CD14-positive monocyte (primary cell): Measurements from ENCODE around the gene C13orf46. TPM values are rescaled to one million over a fixed set of nuclear protein-coding genes. Genes with fewer than 3 reads are reported as not detected.

ENCODE experiments used
- DNase-seq, 3 donors: peaks; one replicate each; pipeline ENCODE4 v3.0.0-alpha.2; 2011 to 2022
- H2AFZ ChIP-seq: 2 replicates; pipeline ENCODE4 v1.6.0; 2012; ENCODE audit warnings: mild to moderate bottlenecking, low read depth, low read length, inconsistent platforms; ENCODE audit not compliant: insufficient read depth, poor library complexity, severe bottlenecking
- H3K27ac ChIP-seq, 2 donors: 1 replicate in 1 of 2; 2 replicates in 1 of 2; pipeline ENCODE4 v1.5.1; 2012 to 2013; ENCODE audit warnings: low read length in 2 of 2, control low read depth in 1 of 2, inconsistent platforms in 1 of 2, low read depth in 1 of 2, mild to moderate bottlenecking in 1 of 2
- H3K27me3 ChIP-seq, 2 donors: one replicate each; pipeline versions ENCODE4 v1.6.0 to v1.6.1; 2011 to 2013; ENCODE audit warnings: low read length in 2 of 2; ENCODE audit not compliant: control insufficient read depth in 2 of 2, insufficient read depth in 2 of 2
- H3K36me3 ChIP-seq, 2 donors: replicated peaks in 1 of 2; 1 replicate in 1 of 2; 2 replicates in 1 of 2; pipeline versions ENCODE4 v1.5.1 to v1.6.1; 2012 to 2013; ENCODE audit warnings: low read length in 2 of 2, control low read depth in 1 of 2, inconsistent platforms in 1 of 2, mild to moderate bottlenecking in 1 of 2; ENCODE audit not compliant: insufficient read depth in 2 of 2, control insufficient read depth in 1 of 2
- H3K4me1 ChIP-seq, 2 donors: 1 replicate in 1 of 2; 2 replicates in 1 of 2; pipeline versions ENCODE4 v1.5.1 to v1.6.1; 2012 to 2013; ENCODE audit warnings: low read length in 2 of 2, control low read depth in 1 of 2, inconsistent platforms in 1 of 2, mild to moderate bottlenecking in 1 of 2, moderate library complexity in 1 of 2; ENCODE audit not compliant: insufficient read depth in 2 of 2, control insufficient read depth in 1 of 2
- H3K4me2 ChIP-seq: replicated peaks from 2 replicates; pipeline ENCODE3; 2012; ENCODE audit warnings: low read length, moderate library complexity, mild to moderate bottlenecking; ENCODE audit not compliant: poor library complexity, severe bottlenecking; ENCODE audit errors: extremely low read depth
- H3K4me3 ChIP-seq, 3 experiments: fragments of 200-600 bp in 1 of 3; sonication (generic) in 1 of 3; replicated peaks in 1 of 3; 1 replicate in 2 of 3; 2 replicates in 1 of 3; pipeline ENCODE4 v1.5.1; 2011 to 2013; ENCODE audit warnings: low read length in 3 of 3, mild to moderate bottlenecking in 3 of 3, control low read depth in 2 of 3, low read depth in 2 of 3, inconsistent platforms in 1 of 3, moderate library complexity in 1 of 3
- H3K79me2 ChIP-seq: 2 replicates; pipeline ENCODE4 v1.6.0; 2012; ENCODE audit warnings: mild to moderate bottlenecking, control low read depth, inconsistent platforms, low read length, moderate library complexity; ENCODE audit not compliant: insufficient read depth
- H3K9ac ChIP-seq: 2 replicates; pipeline ENCODE4 v1.6.0; 2017; ENCODE audit warnings: low read length, mild to moderate bottlenecking; ENCODE audit not compliant: insufficient read depth, poor library complexity, severe bottlenecking
- H3K9me3 ChIP-seq, 2 donors: replicated peaks in 1 of 2; 1 replicate in 1 of 2; 2 replicates in 1 of 2; pipeline versions ENCODE4 v1.5.1 to v1.6.1; 2012 to 2013; ENCODE audit warnings: low read length in 2 of 2, control low read depth in 1 of 2; ENCODE audit not compliant: control insufficient read depth in 1 of 2, insufficient read depth in 1 of 2
- H4K20me1 ChIP-seq: 2 replicates; pipeline ENCODE4 v1.6.0; 2012; ENCODE audit warnings: mild to moderate bottlenecking, low read length, control low read depth, moderate library complexity; ENCODE audit not compliant: insufficient read depth
- H3K27ac Mint-ChIP-seq, 7 donors: one replicate each; pipeline ENCODE4 v1.8.0; 2020; ENCODE audit warnings: mild to moderate bottlenecking in 7 of 7, mixed read lengths in 7 of 7, moderate library complexity in 6 of 7, inconsistent platforms in 2 of 7
- H3K27me3 Mint-ChIP-seq, 3 donors: one replicate each; pipeline ENCODE4 v1.8.0; 2021 to 2022; ENCODE audit warnings: low read depth in 3 of 3, mild to moderate bottlenecking in 3 of 3, mixed read lengths in 3 of 3, moderate library complexity in 3 of 3, inconsistent platforms in 1 of 3
- H3K36me3 Mint-ChIP-seq, 2 donors: one replicate each; pipeline ENCODE4 v1.8.0; 2020; ENCODE audit warnings: mixed read lengths in 2 of 2, inconsistent platforms in 1 of 2, mild to moderate bottlenecking in 1 of 2
- H3K4me1 Mint-ChIP-seq: one replicate; pipeline ENCODE4 v1.8.0; 2020; ENCODE audit warnings: mild to moderate bottlenecking, mixed read lengths
- H3K4me3 Mint-ChIP-seq, 2 donors: one replicate each; pipeline ENCODE4 v1.8.0; 2020; ENCODE audit warnings: mild to moderate bottlenecking in 2 of 2, mixed read lengths in 2 of 2, moderate library complexity in 1 of 2
- H3K9me3 Mint-ChIP-seq, 7 donors: one replicate each; pipeline ENCODE4 v1.8.0; 2020 to 2022; ENCODE audit warnings: mixed read lengths in 7 of 7, mild to moderate bottlenecking in 6 of 7, moderate library complexity in 6 of 7, inconsistent platforms in 2 of 7
- WGBS: methylation state at CpG from one replicate; pipeline ENCODE4 v1.1.5; 2013; ENCODE audit warnings: missing lambda C conversion rate; ENCODE audit not compliant: insufficient coverage; 5-methylcytosine and 5-hydroxymethylcytosine counted together
- intact Hi-C, 2 donors: fragments of 100-400 bp; cut with micrococcal nuclease; formaldehyde crosslinking; loops; one replicate each; pipeline versions ENCODE4 v1.15.0 to v1.15.1; 2023
- polyA plus RNA-seq, 3 donors: library from polyadenylated mRNA; depleted of rRNA in 1 of 3; unstranded in 2 of 3; stranded (reverse) in 1 of 3; fragments of 300-500 nt in 2 of 3; fragments of >200 nt in 1 of 3; fragmentation: Illumina TruSeq in 2 of 3; gene quantifications; 1 replicate in 2 of 3; 2 replicates in 1 of 3; pipeline ENCODE4 v1.2.3, GENCODE V29; 2012 to 2021
- TF ChIP-seq, protein P1 (sequence below): fragments of 200-600 bp; IDR thresholded peaks from one replicate; pipeline ENCODE4 v1.8.0; 2022; ENCODE audit warnings: antibody characterized with exemption, mild to moderate bottlenecking

The C13orf46 gene
- polyA plus RNA-seq, 3 donors: 0.05 to 0.35 TPM; not detected in 1

DNA sequence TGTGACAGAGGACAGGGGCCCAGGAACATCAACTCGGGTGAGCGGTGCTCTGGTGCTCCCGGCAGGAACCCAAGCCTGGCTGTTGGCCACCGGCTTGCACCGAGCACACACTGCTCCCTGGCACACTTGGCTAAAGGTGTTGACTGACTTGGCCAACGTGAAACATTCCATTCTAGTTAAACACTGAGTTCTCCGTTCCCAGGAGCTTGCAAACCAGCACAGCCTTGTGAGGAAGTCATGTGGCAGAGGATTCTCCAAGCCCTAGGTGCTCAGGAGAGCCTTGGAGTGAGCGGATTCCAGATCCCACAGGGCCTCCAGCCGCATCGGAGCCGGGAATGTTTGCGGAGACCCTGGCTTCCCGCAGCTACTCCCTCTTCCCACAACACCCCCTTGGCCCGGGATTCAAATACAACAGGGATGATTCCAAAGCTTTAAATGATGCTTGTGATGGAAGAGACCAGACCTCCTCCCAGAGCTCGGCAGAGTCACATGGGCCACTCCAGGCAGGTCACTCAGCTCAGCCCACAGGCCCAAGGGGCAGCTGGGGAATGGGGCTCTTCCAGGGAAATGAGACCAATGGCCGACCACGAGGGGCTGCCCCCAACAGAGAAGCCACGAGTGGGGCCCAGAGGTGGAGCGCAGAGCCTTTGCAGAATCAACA lies 2.9 kb downstream of the C13orf46 start:
- no peak overlapping the region for H3K4me3 ChIP-seq
- H2AFZ ChIP-seq: no peak overlapping the region
- Mint-ChIP-seq H3K4me3 (no peak overlapping the region), H3K9me3 (peaks cover 0 to 2% (median 0%) of the 10 kb centered on the region in 7 donors), H3K27me3 (peaks cover 0 to 3% (median 0%) of the 10 kb centered on the region in 3 donors), H3K4me1 (no peaks in the 10 kb centered on the region), H3K36me3 (peaks cover 27 to 33% of the 10 kb centered on the region in 2 donors), H3K27ac (no peak overlapping the region)
- no peak overlapping the region for H3K27ac ChIP-seq
- peaks cover 16 to 22% of the 10 kb centered on the region in 2 donors for H3K36me3 ChIP-seq
- no peaks in the 10 kb centered on the region for H3K27me3 ChIP-seq
- no peak overlapping the region for H3K4me2 ChIP-seq
- H3K4me1 ChIP-seq: no peaks in the 10 kb centered on the region
- H4K20me1 ChIP-seq: peaks cover 11% of the 10 kb centered on the region
- H3K9ac ChIP-seq: no peak overlapping the region
- no peak for DNase-seq
- no peaks in the 10 kb centered on the region for H3K9me3 ChIP-seq
- TF ChIP-seq, protein P1, sequence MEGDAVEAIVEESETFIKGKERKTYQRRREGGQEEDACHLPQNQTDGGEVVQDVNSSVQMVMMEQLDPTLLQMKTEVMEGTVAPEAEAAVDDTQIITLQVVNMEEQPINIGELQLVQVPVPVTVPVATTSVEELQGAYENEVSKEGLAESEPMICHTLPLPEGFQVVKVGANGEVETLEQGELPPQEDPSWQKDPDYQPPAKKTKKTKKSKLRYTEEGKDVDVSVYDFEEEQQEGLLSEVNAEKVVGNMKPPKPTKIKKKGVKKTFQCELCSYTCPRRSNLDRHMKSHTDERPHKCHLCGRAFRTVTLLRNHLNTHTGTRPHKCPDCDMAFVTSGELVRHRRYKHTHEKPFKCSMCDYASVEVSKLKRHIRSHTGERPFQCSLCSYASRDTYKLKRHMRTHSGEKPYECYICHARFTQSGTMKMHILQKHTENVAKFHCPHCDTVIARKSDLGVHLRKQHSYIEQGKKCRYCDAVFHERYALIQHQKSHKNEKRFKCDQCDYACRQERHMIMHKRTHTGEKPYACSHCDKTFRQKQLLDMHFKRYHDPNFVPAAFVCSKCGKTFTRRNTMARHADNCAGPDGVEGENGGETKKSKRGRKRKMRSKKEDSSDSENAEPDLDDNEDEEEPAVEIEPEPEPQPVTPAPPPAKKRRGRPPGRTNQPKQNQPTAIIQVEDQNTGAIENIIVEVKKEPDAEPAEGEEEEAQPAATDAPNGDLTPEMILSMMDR: no peak
- WGBS: 94% methylated on average over 13 of the region's 19 CpGs
- intact Hi-C loops: no loop called here
- H3K79me2 ChIP-seq: no peaks in the 10 kb centered on the region

DNA sequence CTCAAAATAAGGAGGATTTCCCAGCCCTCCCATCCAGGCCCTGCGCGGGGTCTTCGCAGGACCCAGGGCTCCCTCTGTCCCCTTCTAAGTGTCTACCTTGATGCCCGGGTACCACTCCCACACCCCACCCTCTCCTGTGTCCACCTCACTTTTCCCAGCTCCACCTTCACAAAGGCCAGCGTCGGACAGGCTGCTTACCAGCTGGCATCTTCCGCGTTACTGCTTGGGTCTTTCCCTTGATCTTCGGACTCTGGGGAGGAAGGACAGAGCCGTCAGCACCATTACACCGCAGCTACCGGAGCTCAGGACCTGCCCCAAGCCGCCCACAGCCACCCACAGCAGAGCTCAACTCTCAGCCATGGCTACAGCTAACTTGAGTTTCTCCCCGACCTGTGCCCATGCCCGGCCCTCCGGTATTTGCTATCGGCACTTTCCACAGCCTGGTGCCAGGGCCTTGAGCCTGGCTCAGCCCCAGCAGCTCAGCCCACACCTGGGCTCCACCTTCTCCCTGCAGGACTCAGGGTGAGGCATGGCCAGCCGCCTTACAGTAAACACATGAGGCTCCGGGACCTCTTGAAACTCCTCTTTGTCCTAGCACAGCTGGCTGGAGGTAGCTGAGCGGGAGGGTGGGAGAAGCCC lies 3.8 kb downstream of the C13orf46 start:
- Mint-ChIP-seq H3K27ac (peak overlapping the region in 1 of 7 donors; percentile 33), H3K4me1 (no peaks in the 10 kb centered on the region), H3K9me3 (peaks cover 0 to 2% (median 0%) of the 10 kb centered on the region in 7 donors), H3K27me3 (peaks cover 0 to 3% (median 0%) of the 10 kb centered on the region in 3 donors), H3K36me3 (peaks cover 20 to 26% of the 10 kb centered on the region in 2 donors), H3K4me3 (no peak overlapping the region)
- TF ChIP-seq, protein P1: no peak
- no peak overlapping the region for H2AFZ ChIP-seq
- no peak overlapping the region for H3K9ac ChIP-seq
- no peaks in the 10 kb centered on the region for H3K27me3 ChIP-seq
- no peak for DNase-seq
- no peak overlapping the region for H3K4me3 ChIP-seq
- H3K27ac ChIP-seq: no peak overlapping the region
- H3K36me3 ChIP-seq: peaks cover 8 to 14% of the 10 kb centered on the region in 2 donors
- WGBS: 98% methylated on average over 18 of the region's 20 CpGs
- no peaks in the 10 kb centered on the region for H3K9me3 ChIP-seq
- intact Hi-C loops: no loop called here
- peaks cover 6% of the 10 kb centered on the region for H4K20me1 ChIP-seq
- H3K4me1 ChIP-seq: no peaks in the 10 kb centered on the region
- H3K79me2 ChIP-seq: no peaks in the 10 kb centered on the region
- H3K4me2 ChIP-seq: no peak overlapping the region
